ENCODE measurements around the gene ITGA5.

The ITGA5 gene

DNA sequence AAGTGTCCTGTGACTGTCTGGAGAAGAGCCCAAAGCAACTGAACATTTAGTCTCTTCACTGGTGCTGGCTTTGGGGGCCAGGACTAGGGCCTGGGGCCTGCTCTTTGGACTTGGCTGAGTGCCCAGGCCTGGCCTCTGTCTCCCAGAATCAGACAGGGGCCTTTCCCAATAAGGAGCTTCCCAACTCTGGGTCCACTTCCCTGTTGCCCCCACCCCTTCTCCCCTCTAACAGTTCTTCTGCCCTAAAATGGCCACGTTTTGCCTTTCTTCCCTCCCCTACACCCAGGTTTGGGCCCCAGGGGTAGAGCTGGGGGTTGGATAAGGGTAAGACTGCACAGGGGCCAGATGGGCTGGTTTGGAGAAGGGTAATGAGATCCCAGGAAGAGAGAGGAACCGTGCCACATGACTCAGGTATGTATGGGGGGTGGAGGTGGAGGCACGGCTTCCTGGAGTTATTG lies 10.0 kb upstream of the ITGA5 start:
- DNase-seq: no peak

DNA sequence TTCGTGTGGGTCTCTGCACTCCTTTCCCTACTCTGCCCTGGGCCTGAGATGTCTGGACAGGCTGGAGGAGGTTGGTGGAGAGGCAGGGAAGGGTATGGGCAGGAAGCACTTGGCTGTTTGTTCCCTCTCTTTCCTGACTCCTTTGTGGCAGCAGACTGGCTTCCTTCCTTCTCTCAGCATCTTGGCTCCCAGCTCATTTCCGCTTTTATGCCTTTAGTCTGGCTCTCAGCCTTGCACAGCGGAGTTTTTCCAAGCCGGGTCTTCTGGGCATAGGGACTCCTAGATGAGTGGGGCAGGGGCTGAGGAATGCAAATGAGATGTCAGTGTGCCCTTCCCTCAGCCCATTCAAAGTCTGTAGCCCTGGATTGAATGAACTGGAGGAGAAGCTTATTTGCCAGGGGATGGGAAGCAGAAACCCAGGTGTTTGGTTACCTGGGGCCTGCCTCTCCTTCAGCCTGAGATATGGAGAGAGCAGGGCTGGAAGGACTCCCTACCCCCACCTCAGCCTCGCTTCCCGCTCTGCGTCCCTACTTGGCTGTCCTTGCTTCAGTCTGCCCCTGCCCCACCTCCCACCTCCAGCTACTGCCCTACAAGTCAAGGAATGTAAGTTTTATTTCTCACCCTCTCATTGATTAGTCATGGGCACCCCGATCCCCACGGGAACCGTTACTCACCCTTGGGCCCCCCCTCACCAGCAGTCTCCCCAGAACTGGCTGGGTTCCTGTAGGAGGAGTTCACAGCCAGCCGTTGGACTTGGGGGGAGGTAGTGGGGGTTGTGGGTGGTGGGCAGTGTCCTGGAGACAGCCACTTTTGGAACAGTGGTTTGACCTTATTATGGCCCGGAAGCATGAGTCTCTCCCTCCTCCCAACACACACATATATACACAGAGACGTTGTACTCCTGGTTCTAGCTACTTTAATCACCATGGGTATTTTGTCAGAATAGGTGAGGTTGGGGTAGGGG lies 9.3 kb upstream of the ITGA5 start:
- DNase-seq: no peak

DNA sequence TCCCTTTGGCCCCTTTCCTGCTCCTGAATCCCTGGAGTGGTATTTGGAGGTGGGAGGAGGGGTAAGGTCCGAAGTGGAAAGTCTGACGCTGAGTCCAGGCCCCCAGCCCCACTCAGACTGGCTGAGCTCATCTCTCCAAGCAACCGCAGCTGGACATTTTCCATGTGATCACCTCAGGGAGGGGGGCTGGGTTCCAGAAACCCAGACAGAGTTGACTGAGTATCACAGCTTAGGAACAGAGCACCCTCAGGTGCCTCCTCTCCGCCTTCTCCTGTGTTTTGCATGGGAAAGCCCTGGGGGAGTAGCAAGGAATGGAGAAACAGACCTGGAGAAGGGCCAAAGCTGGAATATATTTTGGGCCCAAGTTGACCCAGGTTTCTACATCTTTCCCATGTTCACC lies 8.0 kb upstream of the ITGA5 start:
- DNase-seq: no peak

DNA sequence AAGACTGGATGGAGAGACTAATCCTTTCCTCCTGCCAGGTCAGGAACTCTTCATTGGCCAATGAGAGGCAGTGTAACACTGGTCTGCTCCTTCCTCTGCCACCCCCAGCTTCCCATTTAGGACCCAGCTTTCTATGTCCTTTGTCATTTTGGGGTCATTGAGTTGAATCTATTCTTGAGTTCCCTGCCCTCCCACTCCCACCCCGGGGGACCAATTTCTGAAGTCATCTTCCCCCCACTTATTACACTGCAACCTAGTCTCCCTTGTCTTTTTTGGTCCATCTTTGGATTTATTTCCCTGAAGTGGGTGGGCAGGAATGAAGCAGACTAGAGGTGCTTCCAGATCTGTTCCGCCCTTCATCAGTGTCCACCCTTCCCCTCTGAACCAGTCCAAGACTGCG lies 7.6 kb upstream of the ITGA5 start:
- DNase-seq: no peak

DNA sequence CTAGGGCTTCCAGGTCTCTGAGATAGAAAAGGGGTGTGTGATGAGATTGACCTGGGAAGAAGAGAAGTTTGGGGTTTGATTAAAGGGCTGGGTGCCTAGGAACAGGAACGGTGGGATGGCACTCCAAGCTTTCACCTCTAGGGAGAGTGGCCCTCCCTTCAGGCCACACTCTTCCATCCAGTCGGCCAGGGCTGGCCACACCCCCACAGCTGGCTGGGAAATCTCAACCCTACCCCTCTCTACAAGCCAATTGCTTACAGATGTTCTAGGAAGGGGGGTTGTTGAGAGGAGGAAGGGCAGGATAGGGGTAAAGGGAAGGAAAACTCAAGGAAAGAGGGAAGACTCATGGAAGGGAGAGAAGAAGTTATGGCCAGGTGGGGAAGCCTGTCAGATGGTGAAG lies 6.6 kb upstream of the ITGA5 start:
- DNase-seq: no peak

DNA sequence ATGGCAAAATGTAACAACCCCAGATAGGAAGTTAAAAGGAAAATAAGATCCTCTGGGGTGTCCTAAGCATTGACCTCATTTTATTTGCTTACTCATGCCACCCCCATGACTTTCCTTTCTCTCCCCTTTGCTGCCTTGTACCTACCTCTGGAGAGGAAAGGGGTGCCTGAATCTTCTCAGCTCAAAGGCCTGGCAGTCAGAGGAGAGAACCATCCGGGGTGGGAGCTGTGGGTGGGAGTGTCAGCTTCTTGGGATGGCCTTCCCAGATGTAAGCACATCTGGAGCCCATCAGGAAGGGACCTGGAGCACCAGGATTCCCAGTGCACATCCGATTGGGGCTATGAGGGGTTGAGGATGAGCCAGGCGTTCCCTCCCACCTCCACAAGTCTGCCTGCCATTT lies 5.2 kb upstream of the ITGA5 start:
- no peak for DNase-seq

DNA sequence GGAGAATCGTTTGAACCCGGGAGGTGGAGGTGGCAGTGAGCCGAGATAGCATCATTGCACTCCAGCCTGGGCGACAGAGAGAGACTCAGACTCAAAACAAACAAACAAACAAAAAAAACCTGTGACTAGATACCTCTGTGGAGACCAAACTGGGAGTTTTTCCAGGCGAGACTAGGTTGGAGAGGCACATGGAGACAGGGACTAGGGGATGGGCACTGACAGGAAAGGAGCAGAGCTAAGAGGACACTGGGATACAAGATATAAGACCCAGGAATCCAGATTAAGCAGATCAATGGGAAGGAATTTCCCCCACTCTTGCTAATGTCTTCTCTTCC lies 4.7 kb upstream of the ITGA5 start:
- no peak for DNase-seq

DNA sequence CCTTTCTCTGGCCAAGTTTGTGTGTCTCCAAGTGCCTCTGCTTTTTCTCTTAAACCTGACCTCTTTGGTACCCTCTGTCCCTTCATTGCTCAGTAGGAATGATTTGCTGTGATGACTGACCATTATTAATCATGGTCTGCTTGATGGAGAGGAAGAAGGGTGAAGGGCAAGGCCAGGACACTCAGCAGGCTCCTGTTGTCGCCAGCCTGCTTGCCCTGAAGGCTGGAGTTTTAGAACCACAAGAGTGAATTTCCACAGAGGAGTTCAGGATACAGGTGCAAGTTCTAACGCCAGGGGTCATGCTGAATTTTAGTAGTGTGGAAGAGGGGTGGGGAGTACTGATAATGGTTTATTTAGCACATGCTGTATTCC lies 2.8 kb upstream of the ITGA5 start:
- no peak for DNase-seq

DNA sequence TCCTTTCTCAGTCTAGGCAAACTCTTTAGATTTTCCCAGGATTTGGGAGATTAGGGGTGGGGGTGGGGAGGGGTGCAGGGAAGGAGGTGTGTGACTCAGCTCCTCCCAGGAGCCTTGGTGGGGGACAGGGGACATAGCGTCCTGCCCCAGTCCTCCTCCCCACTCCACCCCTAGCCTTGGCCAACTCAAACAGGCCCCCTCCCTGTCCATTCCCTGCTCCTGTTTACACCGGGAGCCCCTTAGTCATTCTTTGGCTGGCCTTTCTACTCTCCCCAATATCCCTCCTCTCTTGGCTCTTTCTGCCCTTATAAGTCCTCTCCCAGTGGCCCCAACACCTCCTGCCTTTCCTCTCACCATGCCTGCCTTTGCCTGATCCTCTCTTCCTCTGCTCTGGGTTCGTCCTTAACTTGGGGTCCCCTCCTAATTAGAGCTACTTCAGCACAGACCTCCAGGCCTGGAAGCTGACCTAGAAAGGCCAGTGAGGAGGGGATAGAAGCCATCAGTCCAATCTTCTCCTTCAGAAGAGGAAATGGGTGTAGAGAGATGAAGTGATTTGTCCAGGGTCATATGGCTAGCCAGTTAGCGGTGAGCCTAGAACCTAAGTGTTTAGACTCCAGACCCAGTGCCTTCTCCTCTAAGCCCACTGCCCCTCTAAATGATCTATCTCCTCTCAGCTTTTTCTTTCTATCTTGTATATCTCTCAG lies 2.3 kb upstream of the ITGA5 start:
- no peak for DNase-seq

DNA sequence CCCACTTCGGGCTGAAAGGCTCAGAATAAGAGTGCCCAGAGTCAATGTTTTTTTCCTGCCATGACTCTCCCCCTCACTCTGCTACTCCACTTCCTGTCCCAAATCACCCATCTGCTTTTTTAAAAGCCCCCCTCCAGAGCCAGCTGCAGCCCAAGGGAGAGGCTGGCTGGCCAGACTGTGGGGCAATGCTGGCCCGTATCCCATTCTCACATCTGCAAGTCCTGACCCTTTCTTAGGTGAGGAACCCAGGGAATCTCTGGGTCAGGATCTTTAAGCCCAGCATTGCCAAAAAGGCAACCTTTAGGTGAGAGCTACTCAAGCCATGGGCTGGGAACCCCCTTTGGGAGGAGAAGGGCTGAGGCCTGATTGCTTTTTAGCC lies 1.7 kb upstream of the ITGA5 start:
- DNase-seq: no peak

DNA sequence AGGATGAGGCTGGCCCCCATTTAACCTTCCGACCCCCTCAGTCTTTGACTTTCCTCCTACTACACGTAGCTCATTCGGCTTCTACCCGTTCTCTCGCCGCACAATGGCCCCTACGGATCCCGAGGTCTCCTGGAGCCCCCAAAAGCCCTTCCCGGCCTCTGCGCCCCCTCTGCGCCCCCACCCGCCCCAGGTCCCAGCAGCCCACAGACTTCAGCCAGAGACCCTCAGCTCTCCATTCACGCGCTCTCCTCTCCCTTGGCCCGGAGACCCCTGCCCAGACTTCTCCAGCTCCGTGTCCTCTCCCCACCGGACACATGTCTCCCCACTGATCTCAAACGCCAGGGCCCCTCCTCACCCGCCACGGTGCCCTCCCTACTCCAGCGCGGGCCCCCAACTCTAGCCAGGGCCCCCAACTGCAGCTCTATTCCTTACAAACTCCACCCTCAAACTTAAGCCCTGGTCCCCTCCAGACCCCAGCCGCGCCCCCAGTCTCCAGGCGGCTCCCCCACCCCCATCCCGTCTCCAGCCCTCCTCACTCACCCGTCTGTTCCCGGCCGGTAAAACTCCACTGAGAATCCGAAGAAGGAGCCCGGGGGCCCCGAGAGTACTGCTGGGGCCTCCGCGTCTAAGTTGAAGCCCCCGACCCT lies 502 bp downstream of the ITGA5 start:
- no peak for DNase-seq

DNA sequence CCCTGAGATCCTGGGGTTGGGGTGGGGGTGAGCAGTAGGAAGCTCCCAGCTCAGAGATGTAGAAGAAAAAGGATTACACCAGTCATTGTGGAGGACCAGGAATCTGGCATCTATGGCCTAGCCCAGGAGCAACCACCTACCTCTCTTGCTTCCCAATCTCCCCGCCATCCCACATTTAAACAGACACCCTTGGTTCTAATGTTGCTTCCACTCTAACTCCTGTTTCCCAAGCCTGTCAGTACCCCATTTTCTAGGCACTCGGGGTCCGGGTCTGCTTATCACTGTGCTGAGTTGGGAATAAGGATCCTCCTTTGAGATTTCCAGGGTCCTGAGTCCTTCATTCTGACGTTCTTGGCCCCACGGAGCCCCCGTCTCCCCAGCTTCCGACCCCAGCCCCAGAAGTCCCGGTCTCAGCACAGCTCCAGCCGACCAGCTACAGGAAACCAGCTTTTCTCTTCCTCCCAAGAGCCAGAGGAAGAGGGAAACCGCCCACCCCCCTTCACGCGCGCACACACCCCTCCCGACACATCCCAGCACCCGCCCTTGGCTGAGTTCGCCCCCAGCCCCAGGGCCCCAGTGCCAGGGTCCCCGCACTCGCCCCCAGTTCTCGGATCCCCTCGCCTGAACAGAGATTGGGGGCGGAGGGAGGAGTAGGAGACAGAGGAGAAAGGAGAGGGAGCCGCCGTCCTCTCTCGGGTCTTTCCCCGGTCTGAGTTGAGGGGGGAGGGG lies 1.2 kb downstream of the ITGA5 start:
- no peak for DNase-seq

DNA sequence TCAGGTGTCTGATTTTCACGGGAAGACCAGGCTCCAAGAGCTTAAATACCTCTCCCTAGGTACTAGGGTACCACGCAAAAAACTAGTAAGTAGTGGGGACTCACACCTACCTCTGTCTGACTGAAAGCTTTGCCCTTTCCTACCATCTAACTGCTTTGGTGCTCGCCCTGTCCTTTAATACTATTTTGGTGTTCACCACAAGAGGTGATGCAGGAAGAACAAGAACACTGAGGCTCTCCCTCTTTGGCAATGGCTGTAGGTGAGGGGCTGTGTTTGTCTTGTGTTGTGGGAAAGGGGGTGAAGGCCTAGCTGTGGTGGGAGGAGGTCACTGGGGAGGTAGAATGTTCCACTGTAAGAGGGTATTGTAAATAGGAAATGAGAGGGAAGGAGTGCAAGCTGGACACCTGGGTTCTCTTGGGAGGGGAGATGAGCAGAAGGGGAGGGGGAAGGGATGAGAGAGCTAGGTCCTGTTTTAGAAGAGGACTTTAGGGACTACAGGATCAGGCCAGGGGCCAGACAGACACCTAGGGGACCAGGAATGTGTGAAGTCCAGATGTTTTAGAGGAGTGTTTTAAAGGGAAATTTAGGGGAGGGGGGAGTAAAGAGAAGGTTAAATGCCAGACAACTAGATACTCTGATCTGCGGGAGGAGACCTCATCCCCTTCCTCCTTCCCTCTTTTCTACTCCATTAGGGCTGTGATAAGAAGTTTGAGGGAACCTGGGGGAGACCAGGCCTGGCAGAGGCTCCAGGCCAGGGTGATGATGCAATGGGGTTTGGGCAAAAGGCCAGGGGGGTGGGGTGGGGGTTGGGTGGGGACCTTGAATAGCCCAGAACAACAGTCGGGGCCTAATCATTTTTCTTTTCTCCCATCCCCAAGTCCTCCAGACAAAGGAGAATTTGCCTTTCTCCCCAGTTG lies 2.1 kb downstream of the ITGA5 start:
- no peak for DNase-seq

DNA sequence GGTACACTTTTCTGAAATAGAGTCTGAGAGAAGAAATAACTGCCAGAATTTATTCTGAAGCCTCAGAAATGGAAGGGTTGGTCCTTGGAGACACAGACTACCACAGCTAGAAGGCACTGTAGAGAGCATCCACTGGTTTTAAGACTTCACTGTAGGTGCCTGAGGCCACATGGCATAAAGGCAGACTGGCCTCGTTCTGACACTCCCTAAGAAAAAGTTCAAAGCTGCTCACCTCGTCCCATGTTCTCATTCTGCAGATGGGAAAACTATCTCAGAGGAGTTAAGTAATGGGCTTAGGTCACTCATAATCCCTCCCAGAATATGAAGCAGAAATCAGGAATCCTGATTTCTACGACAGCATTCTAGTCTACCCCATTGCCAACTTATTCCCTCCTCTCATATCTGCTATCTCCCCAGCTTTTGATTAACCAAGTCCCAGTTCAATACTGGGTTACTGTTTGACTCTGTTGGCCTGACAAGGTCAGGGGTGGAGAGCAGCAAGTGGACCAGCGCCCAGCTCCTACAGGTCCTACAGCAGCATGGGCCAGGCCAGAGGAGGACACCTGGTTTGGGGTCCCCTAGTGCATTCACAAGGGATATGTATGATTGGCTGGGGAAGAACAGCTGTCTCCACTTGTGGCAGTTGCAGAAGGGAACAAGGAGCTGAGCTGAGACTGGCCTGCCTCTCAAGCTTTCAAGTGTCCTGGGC lies 3.7 kb downstream of the ITGA5 start:
- DNase-seq: no peak

DNA sequence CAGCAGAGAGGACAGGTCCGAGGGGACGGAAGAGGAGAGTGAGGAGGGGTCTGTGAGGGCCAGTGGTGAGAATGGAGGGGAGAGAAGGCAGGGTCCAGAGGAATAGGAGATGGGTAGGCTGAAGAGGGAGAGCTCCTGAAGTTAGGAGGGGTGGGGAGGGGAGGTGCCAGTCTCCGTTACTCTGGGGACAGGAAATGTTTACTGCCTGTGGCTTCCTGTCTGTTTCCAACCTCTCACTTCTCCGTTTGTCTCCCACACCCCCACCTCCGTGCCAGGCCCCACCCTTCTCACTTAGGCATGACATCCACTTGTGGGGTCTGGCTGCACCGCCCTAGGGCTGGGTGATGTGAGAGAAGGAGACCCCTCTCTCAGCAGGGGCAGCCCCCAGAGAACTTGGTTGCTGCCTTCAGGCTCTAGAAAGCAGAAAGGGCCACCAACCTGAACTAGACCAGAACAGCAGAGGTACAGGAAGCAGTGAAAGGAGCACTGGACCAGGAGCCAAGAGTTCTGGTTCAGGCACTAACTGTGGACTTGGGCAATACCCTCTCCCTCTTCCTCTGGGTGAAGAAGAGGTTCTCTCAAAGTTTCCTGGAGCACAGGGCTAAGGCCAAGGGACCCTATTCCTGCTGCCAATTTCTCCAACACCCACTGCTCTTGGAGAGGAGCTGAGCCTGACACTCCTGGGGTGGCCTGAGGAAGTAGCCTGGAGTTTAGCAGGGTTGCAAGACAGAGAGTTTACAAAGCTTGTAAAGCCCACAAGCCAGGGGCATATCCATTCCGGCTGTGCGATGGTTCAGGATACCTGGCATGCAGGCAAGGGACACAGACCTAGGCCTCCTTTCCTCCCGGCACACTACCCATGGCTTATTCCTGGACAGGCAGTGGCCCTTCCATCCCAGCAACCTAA lies 5.5 kb downstream of the ITGA5 start:
- peak; percentile 51 for DNase-seq

DNA sequence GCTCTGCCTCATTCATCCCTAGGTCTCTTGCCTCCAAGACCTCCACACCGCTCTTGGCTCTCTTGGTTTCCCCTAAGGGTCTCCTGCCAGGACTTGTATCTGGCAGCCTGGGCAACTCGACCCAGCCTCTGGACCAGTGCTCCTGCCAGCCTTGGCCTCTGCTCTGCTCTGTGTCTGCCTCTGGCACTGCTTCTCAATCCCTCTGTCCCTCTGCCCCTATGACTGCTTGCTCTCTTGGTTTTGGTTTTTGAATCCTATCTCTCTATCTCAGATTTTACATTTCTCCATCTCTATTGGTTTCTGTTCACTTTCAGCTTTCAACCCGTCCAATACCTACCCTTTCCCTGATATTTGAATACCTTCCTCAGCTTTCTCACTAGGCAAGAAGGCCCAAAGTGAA lies 6.3 kb downstream of the ITGA5 start:
- no peak for DNase-seq

DNA sequence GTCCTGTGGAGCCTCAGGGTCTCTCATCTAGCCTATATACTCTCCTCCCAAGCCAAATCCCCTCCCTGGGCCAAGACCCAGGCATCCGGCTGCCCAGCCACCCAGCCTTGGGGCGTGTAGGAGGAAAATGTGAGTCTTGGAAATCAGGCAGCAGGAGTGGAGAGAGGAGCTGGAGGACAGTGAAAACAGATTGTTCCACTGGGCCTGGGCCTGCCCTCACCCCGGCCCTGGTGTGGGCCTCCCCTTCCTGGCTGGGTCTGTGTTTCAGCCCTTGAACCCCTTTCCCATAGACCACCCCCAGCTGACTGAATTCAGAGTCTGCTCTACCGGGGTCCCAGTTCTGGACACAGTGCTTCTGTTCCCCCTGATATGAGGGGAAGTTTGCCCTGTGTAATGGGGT lies 6.7 kb downstream of the ITGA5 start:
- DNase-seq: no peak

DNA sequence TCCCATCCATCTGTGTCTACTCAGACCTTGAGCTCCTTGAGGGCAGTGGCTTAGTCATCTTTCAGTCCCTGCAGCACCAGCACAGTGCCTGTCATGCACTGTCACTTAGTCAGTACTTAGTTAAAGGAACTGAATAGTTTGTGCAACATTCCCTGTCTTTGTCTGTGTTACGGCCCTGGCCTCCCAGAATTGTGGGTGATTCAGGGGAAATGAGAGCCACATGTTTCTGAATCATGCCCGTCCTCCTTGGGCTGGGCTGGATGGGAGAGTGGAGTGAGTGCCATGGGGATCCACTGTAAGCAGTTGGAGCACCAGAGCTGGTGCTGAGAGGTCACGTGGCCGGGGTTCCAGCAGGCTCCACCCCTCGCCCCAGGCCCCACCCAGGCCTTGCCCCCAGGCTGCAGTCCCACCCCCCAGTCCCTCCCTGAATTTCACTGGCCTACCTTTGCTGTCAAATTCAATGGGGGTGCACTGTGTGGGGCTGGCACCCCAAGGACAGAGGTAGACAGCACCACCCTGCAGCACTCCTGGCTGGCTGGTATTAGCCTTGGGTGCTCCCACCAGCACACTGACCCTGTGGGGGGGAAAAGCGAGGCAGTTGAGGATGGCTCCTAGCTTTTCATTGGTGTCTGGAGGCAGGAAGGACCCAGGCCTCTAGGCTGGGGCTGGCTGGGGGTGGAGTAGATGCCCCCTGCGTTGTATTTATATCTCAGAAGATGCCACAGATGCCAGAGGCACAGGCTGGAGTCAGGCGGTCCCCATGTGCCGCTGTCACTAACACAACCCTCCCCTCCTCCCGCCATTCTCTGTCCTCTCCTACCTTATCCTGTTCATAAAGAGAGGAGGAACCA lies 7.5 kb downstream of the ITGA5 start:
- peak; percentile 56 for DNase-seq

DNA sequence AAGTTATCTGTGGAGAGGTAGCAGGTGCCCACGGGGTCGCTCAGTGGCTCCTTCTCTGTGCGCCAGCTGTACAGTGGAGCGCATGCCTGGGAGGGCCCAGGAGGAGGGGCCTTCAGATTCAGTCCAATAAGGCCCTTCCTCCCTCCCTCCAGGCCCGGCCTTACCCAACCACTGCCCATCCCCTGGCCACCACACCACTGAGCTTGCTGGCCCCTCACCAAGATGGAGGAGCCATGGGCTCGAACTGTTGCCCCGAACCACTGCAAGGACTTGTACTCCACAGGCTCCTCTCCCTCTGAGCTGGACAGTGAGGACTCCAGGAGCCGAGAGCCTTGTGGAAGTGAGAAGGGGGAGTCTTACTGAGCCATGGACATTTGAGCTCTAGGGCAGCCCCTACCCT lies 9.8 kb downstream of the ITGA5 start:
- no peak for DNase-seq

Data from stimulated activated CD4-positive, alpha-beta T cell treated with anti-CD3 and anti-CD28 coated beads, Interleukin-4, amount 100 ng/mL, for 1 hour (primary cell).